Measurements from ENCODE around the gene RPL9. TPM values are rescaled to one million over a fixed set of nuclear protein-coding genes. Genes with fewer than 3 reads are reported as not detected.
"Not testable (repeated sequence)": the region's sequence is repeated elsewhere in the genome, so short reads cannot be mapped to it uniquely, and the experiment has no call there.

Gene RPL9
- 1,000 to 10,000 TPM; 2,526 to 3,169 TPM for total RNA-seq

DNA sequence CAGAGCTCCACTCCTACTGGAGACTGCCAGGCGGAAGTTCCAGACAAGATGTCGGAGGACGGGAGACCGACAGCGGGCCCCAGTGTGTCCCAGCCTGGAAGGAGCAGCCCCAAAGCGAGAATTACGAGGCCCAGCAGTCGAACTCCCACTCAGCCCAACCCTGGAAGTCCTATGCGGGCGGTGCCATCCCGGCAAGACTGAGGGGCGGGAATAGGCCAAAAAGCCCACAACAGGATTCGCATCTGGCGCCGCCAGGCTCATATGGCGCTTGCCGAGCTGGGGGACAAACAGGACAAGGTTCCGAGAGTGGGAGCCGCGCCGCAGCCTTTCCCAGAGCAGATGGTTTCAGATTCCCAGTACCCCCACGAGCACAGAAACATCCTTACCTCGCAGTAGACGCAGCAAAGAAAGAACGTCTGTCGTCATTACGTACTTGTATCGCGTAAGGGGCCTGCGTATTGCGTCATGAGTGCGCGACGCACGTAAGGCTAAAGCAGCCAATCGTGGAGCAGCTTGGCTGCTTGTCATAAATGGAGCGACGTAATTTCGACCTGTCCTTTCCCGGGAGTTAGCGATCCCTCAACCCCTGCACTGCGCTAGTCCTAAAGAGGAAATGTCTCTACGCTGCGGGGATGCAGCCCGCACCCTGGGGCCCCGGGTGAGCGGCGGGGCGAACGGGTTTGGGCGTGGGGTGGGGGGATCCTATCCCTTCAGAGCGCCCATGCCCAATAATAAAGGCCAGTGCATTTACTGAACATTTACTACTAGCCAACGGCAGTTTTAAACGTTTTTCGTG lies at the start of gene RPL9, which contains the start of gene LIAS:
TSS of gene RPL9 (minus strand) at position 418 of the 796 bp plus-strand sequence. CDS start 483 bp downstream, outside the sequence.
TSS of gene LIAS (plus strand) at position 552 of the 796 bp plus-strand sequence. CDS start at position 614, 62 bp downstream.
- TF ChIP-seq, protein P1, sequence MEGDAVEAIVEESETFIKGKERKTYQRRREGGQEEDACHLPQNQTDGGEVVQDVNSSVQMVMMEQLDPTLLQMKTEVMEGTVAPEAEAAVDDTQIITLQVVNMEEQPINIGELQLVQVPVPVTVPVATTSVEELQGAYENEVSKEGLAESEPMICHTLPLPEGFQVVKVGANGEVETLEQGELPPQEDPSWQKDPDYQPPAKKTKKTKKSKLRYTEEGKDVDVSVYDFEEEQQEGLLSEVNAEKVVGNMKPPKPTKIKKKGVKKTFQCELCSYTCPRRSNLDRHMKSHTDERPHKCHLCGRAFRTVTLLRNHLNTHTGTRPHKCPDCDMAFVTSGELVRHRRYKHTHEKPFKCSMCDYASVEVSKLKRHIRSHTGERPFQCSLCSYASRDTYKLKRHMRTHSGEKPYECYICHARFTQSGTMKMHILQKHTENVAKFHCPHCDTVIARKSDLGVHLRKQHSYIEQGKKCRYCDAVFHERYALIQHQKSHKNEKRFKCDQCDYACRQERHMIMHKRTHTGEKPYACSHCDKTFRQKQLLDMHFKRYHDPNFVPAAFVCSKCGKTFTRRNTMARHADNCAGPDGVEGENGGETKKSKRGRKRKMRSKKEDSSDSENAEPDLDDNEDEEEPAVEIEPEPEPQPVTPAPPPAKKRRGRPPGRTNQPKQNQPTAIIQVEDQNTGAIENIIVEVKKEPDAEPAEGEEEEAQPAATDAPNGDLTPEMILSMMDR (IDR thresholded peaks at IDR 0.05), result no peak
- Histone ChIP-seq H3K27ac (peak within 1 kb of the TSS; percentile 96 to 98), H3K36me3 (peaks cover 35% of the 10 kb centered on the region), H3K4me1 (ENCODE audit: control insufficient read depth in 1 of 2, low read depth in 2 of 2) (peaks cover 13 to 37% of the 10 kb centered on the region in 2 donors), H3K4me3 (peak within 1 kb of the TSS; percentile 95), H3K27me3 (replicated peaks; ENCODE audit: insufficient read depth) (no peaks in the 10 kb centered on the region), H3K9me3 (no peaks in the 10 kb centered on the region)
- DNase-seq (ENCODE audit: low spot score) (peak; percentile 91), ATAC-seq (ENCODE audit: insufficient number of reproducible peaks, low FRiP score, low read depth) (peak; percentile 99)

DNA sequence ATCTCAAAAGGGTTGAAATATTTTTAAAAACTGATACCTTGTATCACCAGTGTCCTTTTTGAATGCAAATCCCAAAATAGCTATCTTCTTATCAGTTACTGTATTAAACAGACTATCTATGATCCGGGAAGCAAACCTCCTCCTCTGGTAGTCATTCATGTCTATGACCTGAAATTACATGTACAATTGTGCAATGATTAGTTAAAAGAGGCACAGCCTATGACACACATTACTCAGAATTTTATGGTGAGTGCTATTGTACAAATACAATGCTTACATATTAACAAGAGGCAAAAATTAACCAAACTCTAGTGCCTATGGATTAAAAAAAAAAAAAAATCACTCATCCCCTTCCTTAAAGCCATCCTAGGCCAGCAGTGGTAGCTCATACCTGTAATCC lies 46.9 kb upstream of the RPL9 start:
- peaks cover 41% of the 10 kb centered on the region for H3K36me3 ChIP-seq
- H3K4me3 ChIP-seq, result no peak overlapping the region
- no peak for DNase-seq (ENCODE audit: low spot score)
- H3K4me1 ChIP-seq (ENCODE audit: control insufficient read depth in 1 of 2, low read depth in 2 of 2), result peaks cover 2 to 13% of the 10 kb centered on the region in 2 donors
- no peak overlapping the region for H3K27ac ChIP-seq
- no peak for ATAC-seq (ENCODE audit: insufficient number of reproducible peaks, low FRiP score, low read depth)
- TF ChIP-seq, protein P1 (IDR thresholded peaks at IDR 0.05), result no peak
- H3K27me3 ChIP-seq (replicated peaks; ENCODE audit: insufficient read depth), result no peaks in the 10 kb centered on the region
- no peaks in the 10 kb centered on the region for H3K9me3 ChIP-seq

DNA sequence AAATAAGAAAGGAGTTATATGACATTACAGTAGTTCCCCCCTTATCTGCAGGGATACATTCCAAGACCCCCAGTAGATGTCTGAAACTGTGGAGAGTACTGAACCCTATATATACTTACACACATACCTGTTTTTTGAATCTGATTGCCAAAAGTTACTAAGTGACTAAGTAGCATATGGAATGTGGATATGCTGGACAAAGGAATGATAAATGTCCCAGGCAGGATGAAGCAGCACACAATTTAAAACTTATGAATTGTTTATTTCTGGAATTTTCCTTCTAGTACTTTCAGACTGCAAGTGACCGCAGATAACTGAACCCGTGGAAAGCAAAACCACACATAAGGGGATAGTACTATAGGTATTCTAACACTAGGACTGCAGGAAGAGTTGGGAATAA lies 45.8 kb upstream of the RPL9 start:
- Histone ChIP-seq H3K27ac (no peak overlapping the region), H3K4me1 (ENCODE audit: control insufficient read depth in 1 of 2, low read depth in 2 of 2) (peaks cover 2 to 13% of the 10 kb centered on the region in 2 donors), H3K36me3 (peaks cover 33% of the 10 kb centered on the region), H3K9me3 (no peaks in the 10 kb centered on the region), H3K27me3 (replicated peaks; ENCODE audit: insufficient read depth) (no peaks in the 10 kb centered on the region), H3K4me3 (no peak overlapping the region)
- TF ChIP-seq, protein P1 (IDR thresholded peaks at IDR 0.05), result no peak
- DNase-seq (ENCODE audit: low spot score) (no peak), ATAC-seq (ENCODE audit: insufficient number of reproducible peaks, low FRiP score, low read depth) (no peak)

DNA sequence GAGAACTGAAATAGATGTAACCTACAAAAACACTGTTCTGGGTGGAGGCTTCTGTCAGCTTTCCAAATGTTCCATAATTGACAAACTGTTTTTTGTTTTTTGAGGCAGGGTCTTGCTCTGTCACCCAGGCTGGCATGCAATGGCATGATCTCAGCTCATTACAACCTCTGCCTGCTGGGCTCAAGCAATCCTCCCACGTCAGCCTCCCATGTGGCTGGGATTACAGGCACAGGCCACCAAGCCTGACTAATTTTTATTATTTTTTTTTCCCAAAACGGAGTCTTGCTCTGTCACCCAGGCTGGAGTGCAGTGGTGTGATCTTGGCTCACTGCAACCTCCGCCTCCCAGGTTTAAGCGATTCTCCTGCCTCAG lies 43.9 kb upstream of the RPL9 start:
- Histone ChIP-seq H3K27ac (peak overlapping the region; percentile 32 to 60), H3K4me1 (ENCODE audit: control insufficient read depth in 1 of 2, low read depth in 2 of 2) (peaks cover 2 to 13% of the 10 kb centered on the region in 2 donors), H3K36me3 (peaks cover 25% of the 10 kb centered on the region)
- H3K9me3 ChIP-seq; H3K4me3 ChIP-seq; DNase-seq (ENCODE audit: low spot score); H3K27me3 ChIP-seq (replicated peaks; ENCODE audit: insufficient read depth); ATAC-seq (ENCODE audit: insufficient number of reproducible peaks, low FRiP score, low read depth): not testable (repeated sequence)

DNA sequence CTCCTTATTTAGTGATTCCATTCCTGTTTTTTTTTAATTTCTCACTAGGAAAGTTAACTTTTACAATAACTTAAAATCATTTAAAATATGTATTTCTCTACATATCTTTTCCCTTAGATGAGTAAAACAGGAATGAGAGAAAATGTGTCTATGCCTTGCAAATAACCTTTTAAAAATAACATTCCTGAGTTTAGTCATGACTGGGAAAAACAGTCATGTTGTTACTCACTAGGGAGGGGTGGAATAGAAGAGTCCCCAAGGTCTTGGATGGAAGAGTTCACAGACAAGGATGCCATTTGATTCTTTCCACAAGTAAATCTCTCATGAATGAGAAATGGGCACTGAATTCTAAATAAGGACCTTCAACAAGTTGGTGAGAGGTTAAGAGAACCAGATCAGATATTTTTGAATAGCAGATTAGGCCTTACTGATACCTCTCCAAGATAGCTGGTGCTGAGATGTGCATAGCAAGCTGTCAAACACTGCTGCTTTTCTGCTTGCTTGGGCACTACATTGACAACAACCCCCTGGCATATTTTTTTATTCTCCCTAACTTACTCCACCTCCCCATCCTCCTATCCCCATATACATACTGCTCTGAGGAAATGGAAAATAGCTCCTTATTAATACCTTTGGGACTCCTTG lies 43.4 kb upstream of the RPL9 start:
- TF ChIP-seq, protein P1 (IDR thresholded peaks at IDR 0.05), result no peak
- ATAC-seq (ENCODE audit: insufficient number of reproducible peaks, low FRiP score, low read depth) (no peak), DNase-seq (ENCODE audit: low spot score) (no peak)
- Histone ChIP-seq H3K36me3 (peaks cover 25% of the 10 kb centered on the region), H3K4me3 (no peak overlapping the region), H3K27ac (peak overlapping the region; percentile 32 to 60), H3K27me3 (replicated peaks; ENCODE audit: insufficient read depth) (no peaks in the 10 kb centered on the region), H3K9me3 (no peaks in the 10 kb centered on the region), H3K4me1 (ENCODE audit: control insufficient read depth in 1 of 2, low read depth in 2 of 2) (peaks cover 2 to 13% of the 10 kb centered on the region in 2 donors)
